K562 (cell line): ENCODE measurements around the gene FDPS. TPM values are rescaled to one million over a fixed set of nuclear protein-coding genes. Genes with fewer than 3 reads are reported as not detected.

Experiments used
- ARID4B ChIP-seq: sonication (generic); formaldehyde crosslinking; IDR thresholded peaks from 2 replicates; pipeline ENCODE4 v1.8.0; 2022; ENCODE audit warnings: mild to moderate bottlenecking, missing genetic modification reagents
- ATF7 ChIP-seq: fragments of 450-650 bp; IDR thresholded peaks from 2 replicates; pipeline ENCODE4 v1.7.1; 2014; ENCODE audit warnings: mild to moderate bottlenecking, moderate library complexity
- FUS ChIP-seq: fragments of 200-400 bp; formaldehyde crosslinking; optimal IDR thresholded peaks from 2 replicates; pipeline ENCODE3; 2017; ENCODE audit warnings: low read depth, low read length
- HNRNPL ChIP-seq: fragments of 200-400 bp; formaldehyde crosslinking; IDR thresholded peaks from 2 replicates; pipeline ENCODE4 v1.6.1; 2017; ENCODE audit warnings: low read depth, mild to moderate bottlenecking, low read length
- ZFP30 ChIP-seq: fragments of 250-450 bp; sonication (Bioruptor Pico); IDR thresholded peaks from 2 replicates; pipeline ENCODE4 v1.8.0; 2022; ENCODE audit warnings: moderate library complexity, mild to moderate bottlenecking, inconsistent platforms, borderline replicate concordance
- polyA plus RNA-seq, 8 experiments: library from polyadenylated mRNA; depleted of rRNA in 4 of 8; stranded (reverse) in 5 of 8; unstranded in 3 of 8; fragments of >200 nt; fragmentation: Nextera tagmentation in 2 of 8; fragmentation: Illumina TruSeq in 1 of 8; extraction: Ambion mirVana in 2 of 8; extraction: Trizol in 1 of 8; gene quantifications; 2 replicates each; pipeline versions ENCODE4 v1.2.1 to v1.2.3, GENCODE V29; 2011 to 2014; ENCODE audit warnings: inconsistent platforms in 1 of 8, missing spikeins in 1 of 8
- total RNA-seq, 7 experiments: library from RNA; depleted of rRNA in 6 of 7; stranded (reverse); fragments of >200 nt in 6 of 7; fragmentation: Illumina TruSeq in 2 of 7; extraction: Trizol in 2 of 7; gene quantifications; 2 replicates each; pipeline versions ENCODE4 v1.2.1 to v1.2.3, GENCODE V29; 2011 to 2021; ENCODE audit warnings: low replicate concordance in 1 of 7
- TF ChIP-seq, protein P1 (sequence below): fragments of 200-800 bp; sonication (Bioruptor generic); IDR thresholded peaks from 2 replicates; pipeline ENCODE4 v1.6.1; 2017; ENCODE audit warnings: missing genetic modification characterization, missing compliant biosample characterization
- TF ChIP-seq, protein P2 (sequence below): fragments of 250-450 bp; sonication (Bioruptor Pico); IDR thresholded peaks from 2 replicates; pipeline ENCODE4 v1.8.0; 2021; ENCODE audit warnings: borderline replicate concordance, mild to moderate bottlenecking, moderate library complexity; ENCODE audit not compliant: poor library complexity, severe bottlenecking

FDPS gene
- total and polyA plus RNA-seq, 9 of the 15 experiments (the other 6 are each of a cell fraction or from before 2014, with no cell fraction given): 247 to 884 (median 360) TPM

- peak; percentile 71; the same call in 1 of the 2 replicates for TF ChIP-seq ATF7
- TF ChIP-seq, protein P1, sequence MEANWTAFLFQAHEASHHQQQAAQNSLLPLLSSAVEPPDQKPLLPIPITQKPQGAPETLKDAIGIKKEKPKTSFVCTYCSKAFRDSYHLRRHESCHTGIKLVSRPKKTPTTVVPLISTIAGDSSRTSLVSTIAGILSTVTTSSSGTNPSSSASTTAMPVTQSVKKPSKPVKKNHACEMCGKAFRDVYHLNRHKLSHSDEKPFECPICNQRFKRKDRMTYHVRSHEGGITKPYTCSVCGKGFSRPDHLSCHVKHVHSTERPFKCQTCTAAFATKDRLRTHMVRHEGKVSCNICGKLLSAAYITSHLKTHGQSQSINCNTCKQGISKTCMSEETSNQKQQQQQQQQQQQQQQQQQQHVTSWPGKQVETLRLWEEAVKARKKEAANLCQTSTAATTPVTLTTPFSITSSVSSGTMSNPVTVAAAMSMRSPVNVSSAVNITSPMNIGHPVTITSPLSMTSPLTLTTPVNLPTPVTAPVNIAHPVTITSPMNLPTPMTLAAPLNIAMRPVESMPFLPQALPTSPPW (CRISPR knock-in tag): peak; percentile 93
- no peak for TF ChIP-seq ZFP30 (CRISPR knock-in tag)
- TF ChIP-seq HNRNPL: no peak
- peak; percentile 89; the same call in 1 of the 2 replicates for TF ChIP-seq ARID4B
- TF ChIP-seq FUS: no peak
- TF ChIP-seq, protein P2, sequence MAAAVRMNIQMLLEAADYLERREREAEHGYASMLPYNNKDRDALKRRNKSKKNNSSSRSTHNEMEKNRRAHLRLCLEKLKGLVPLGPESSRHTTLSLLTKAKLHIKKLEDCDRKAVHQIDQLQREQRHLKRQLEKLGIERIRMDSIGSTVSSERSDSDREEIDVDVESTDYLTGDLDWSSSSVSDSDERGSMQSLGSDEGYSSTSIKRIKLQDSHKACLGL (CRISPR knock-in tag): no peak
These were observed 31.4 kb upstream of the FDPS start, which contains the start of gene HCN3 (continued) for GRCh38 chr1:155277070-155277901.
